PC-3 (cell line): ENCODE data around the gene AKAP9. TPM values are rescaled to one million over a fixed set of nuclear protein-coding genes. Genes with fewer than 3 reads are reported as not detected.
"Not testable (repeated sequence)": the region's sequence is repeated elsewhere in the genome, so short reads cannot be mapped to it uniquely, and the experiment has no call there.

Experiments
- ATAC-seq: fragments of 200-7000 bp; cut with Tn5 transposase; 2 replicates; pipeline ENCODE4 v1.9.1; 2020; ENCODE audit warnings: mild to moderate bottlenecking, moderate library complexity
- BruUV-seq: library from RNA; stranded (reverse); fragments of 400-500 nt; replicated peaks from 2 replicates; lab custom pipeline; 2021; lab: Mats Ljungman, UMichigan
- CTCF ChIA-PET: fragments of 300-600 bp; sonication (Branson Sonifier 250); formaldehyde crosslinking; loops from one replicate; lab custom pipeline; 2022; ENCODE audit warnings: antibody characterized with exemption; lab: Charles Lee
- POLR2A ChIA-PET: fragments of 300-600 bp; sonication (Branson Sonifier 250); formaldehyde crosslinking; loops from one replicate; lab custom pipeline; 2022; ENCODE audit warnings: antibody characterized with exemption; ENCODE audit not compliant: unreplicated experiment; lab: Charles Lee
- DNase-seq: peaks from one replicate; pipeline ENCODE4 v3.0.0-alpha.2; 2015
- H2AFZ ChIP-seq: fragments of 300-600 bp; sonication (generic); 2 replicates; pipeline ENCODE4 v1.6.0; 2016; ENCODE audit warnings: antibody characterized with exemption, low read length
- H3F3A ChIP-seq: fragments of 300-600 bp; sonication (generic); one replicate; pipeline ENCODE4 v1.6.0; 2017; ENCODE audit warnings: antibody characterized with exemption, low read length, control low read depth, mild to moderate bottlenecking; ENCODE audit not compliant: unreplicated experiment
- H3K27ac ChIP-seq: fragments of 300-600 bp; sonication (generic); 2 replicates; pipeline ENCODE4 v1.5.1; 2016; ENCODE audit warnings: mild to moderate bottlenecking, low read length
- H3K27me3 ChIP-seq: fragments of 300-600 bp; sonication (generic); 2 replicates; pipeline ENCODE4 v1.6.1; 2016; ENCODE audit warnings: low read length, mixed read lengths
- H3K36me3 ChIP-seq: fragments of 300-600 bp; sonication (generic); 2 replicates; pipeline ENCODE4 v1.6.1; 2016; ENCODE audit warnings: low read depth, mixed run types, low read length, mixed read lengths
- H3K4me1 ChIP-seq: fragments of 300-600 bp; sonication (generic); 2 replicates; pipeline ENCODE4 v1.5.1; 2016; ENCODE audit warnings: low read length; ENCODE audit not compliant: insufficient read depth
- H3K4me2 ChIP-seq: fragments of 300-600 bp; sonication (generic); 2 replicates; pipeline ENCODE4 v1.6.0; 2016; ENCODE audit warnings: low read length
- H3K4me3 ChIP-seq: fragments of 300-600 bp; sonication (generic); 2 replicates; pipeline ENCODE4 v1.5.1; 2016; ENCODE audit warnings: mild to moderate bottlenecking, low read length, mixed read lengths
- H3K79me2 ChIP-seq: fragments of 300-600 bp; sonication (generic); 2 replicates; pipeline ENCODE4 v1.6.1; 2017; ENCODE audit warnings: low read length, mixed read lengths
- H3K9ac ChIP-seq: fragments of 300-600 bp; sonication (generic); 2 replicates; pipeline ENCODE4 v1.6.0; 2016; ENCODE audit warnings: mild to moderate bottlenecking, low read length
- H3K9me2 ChIP-seq: fragments of 300-600 bp; sonication (generic); replicated peaks from 2 replicates; pipeline ENCODE4 v1.6.1; 2016; ENCODE audit warnings: mixed run types, low read length, mixed read lengths
- H3K9me3 ChIP-seq: fragments of 300-600 bp; sonication (generic); 2 replicates; pipeline ENCODE4 v1.6.1; 2016; ENCODE audit warnings: low read length, mixed read lengths
- H4K20me1 ChIP-seq: fragments of 300-600 bp; sonication (generic); 2 replicates; pipeline ENCODE4 v1.6.1; 2016; ENCODE audit warnings: low read length, mixed read lengths
- EZH2 ChIP-seq: fragments of 300-600 bp; sonication (generic); IDR thresholded peaks from one replicate; pipeline ENCODE4 v1.6.1; 2017; ENCODE audit warnings: antibody characterized with exemption, mild to moderate bottlenecking, low read length; ENCODE audit not compliant: unreplicated experiment
- EZH2phosphoT487 ChIP-seq: fragments of 300-600 bp; sonication (generic); IDR thresholded peaks from 2 replicates; pipeline ENCODE4 v1.6.1; 2018; ENCODE audit warnings: mild to moderate bottlenecking, antibody characterized with exemption, low read length, borderline replicate concordance
- intact Hi-C: fragments of 100-400 bp; cut with micrococcal nuclease; formaldehyde crosslinking; loops from 2 replicates; pipeline ENCODE4 v1.9.0; 2023
- total RNA-seq: library from RNA; depleted of rRNA; stranded (reverse); fragments of >200 nt; gene quantifications from 2 replicates; pipeline ENCODE4 v1.2.3, GENCODE V29; 2014
- TF ChIP-seq, protein P1 (sequence below): fragments of 300-600 bp; sonication (generic); conservative IDR thresholded peaks from 2 replicates; pipeline ENCODE4 v1.5.1; 2017; ENCODE audit warnings: antibody characterized with exemption, low read depth, mild to moderate bottlenecking, low read length

AKAP9 gene
- total RNA-seq, 1 experiment from 2014 or later = 24.9 TPM

GRCh38 chr7:92143192-92143880 is 202.7 kb downstream of the AKAP9 start:
- H3K36me3 ChIP-seq, H3F3A ChIP-seq, H3K9me3 ChIP-seq, DNase-seq, H3K9ac ChIP-seq, H3K9me2 ChIP-seq, CTCF ChIA-PET, ATAC-seq, H3K27me3 ChIP-seq, H3K27ac ChIP-seq, H3K79me2 ChIP-seq, POLR2A ChIA-PET, H3K4me2 ChIP-seq, H3K4me1 ChIP-seq, H2AFZ ChIP-seq, BruUV-seq, intact Hi-C loops, H3K4me3 ChIP-seq, H4K20me1 ChIP-seq: not testable (repeated sequence)

- no peaks in the 10 kb centered on the region for H3K9me2 ChIP-seq
- H3K9me3 ChIP-seq = no peaks in the 10 kb centered on the region
- no peaks in the 10 kb centered on the region for H3F3A ChIP-seq
- H3K4me3 ChIP-seq = no peak overlapping the region
- H3K27ac ChIP-seq = no peak overlapping the region
- no peaks in the 10 kb centered on the region for H3K27me3 ChIP-seq
- intact Hi-C loops = no loop called here
- H3K4me1 ChIP-seq = no peaks in the 10 kb centered on the region
- no peak overlapping the region for H3K9ac ChIP-seq
- no peak overlapping the region for H3K4me2 ChIP-seq
- H3K79me2 ChIP-seq = no peaks in the 10 kb centered on the region
- ChIA-PET POLR2A (no interaction called here), CTCF (no interaction called here)
- H2AFZ ChIP-seq = no peak overlapping the region
- BruUV-seq = no TSS peak
- TF ChIP-seq, protein P1, sequence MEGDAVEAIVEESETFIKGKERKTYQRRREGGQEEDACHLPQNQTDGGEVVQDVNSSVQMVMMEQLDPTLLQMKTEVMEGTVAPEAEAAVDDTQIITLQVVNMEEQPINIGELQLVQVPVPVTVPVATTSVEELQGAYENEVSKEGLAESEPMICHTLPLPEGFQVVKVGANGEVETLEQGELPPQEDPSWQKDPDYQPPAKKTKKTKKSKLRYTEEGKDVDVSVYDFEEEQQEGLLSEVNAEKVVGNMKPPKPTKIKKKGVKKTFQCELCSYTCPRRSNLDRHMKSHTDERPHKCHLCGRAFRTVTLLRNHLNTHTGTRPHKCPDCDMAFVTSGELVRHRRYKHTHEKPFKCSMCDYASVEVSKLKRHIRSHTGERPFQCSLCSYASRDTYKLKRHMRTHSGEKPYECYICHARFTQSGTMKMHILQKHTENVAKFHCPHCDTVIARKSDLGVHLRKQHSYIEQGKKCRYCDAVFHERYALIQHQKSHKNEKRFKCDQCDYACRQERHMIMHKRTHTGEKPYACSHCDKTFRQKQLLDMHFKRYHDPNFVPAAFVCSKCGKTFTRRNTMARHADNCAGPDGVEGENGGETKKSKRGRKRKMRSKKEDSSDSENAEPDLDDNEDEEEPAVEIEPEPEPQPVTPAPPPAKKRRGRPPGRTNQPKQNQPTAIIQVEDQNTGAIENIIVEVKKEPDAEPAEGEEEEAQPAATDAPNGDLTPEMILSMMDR = no peak
- no peak for TF ChIP-seq EZH2phosphoT487
- TF ChIP-seq EZH2 = no peak
- DNase-seq = no peak
- ATAC-seq = no peak
- no peaks in the 10 kb centered on the region for H4K20me1 ChIP-seq
- no peaks in the 10 kb centered on the region for H3K36me3 ChIP-seq
Observed at GRCh38 chr7:92149736-92150239, 209.1 kb downstream of the AKAP9 start.

DNA sequence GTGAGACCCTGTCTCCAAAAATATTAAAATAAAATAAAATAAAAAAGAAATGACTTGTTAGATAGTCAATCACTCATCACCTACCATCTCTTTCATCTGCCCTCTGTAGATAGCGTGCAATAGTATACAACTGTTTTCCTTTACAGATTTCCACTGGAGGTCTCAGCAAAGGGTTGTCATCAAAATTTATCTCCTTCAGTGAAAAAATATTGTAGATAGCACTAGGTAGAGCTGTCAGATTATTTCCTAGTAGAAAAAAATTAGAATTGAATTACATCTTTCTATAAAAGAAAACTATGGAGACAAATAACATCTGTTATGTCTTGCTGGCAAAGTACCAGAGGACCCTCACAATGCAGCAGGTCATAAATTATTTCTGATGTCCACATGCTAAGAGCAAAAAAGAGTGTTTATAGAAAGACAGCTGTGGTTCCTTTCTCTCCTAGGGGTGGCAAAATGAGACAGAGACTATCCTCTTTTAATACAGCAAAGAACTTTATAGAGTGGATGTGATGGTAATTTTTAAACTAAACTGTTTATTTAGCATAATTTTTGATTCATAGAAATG is 209.9 kb downstream of the AKAP9 start:
- Histone ChIP-seq H3K4me1 (no peaks in the 10 kb centered on the region), H3K4me3 (no peak overlapping the region), H3K79me2 (no peaks in the 10 kb centered on the region), H3K27me3 (no peaks in the 10 kb centered on the region), H4K20me1 (no peaks in the 10 kb centered on the region), H3K4me2 (no peak overlapping the region), H2AFZ (no peak overlapping the region), H3K9me3 (no peaks in the 10 kb centered on the region), H3K9me2 (no peaks in the 10 kb centered on the region), H3K27ac (no peak overlapping the region), H3F3A (no peaks in the 10 kb centered on the region), H3K9ac (no peak overlapping the region), H3K36me3 (no peaks in the 10 kb centered on the region)
- no peak for TF ChIP-seq EZH2
- no peak for TF ChIP-seq EZH2phosphoT487
- TF ChIP-seq, protein P1 = no peak
- POLR2A ChIA-PET = no interaction called here
- DNase-seq (no peak), ATAC-seq (no peak)
- BruUV-seq = no TSS peak
- CTCF ChIA-PET = no interaction called here
- intact Hi-C loops = no loop called here
